ENCODE results near the gene AP2M1.

GRCh38 chr3:184200825-184201224, 26.2 kb downstream of the AP2M1 start:
- no peak for TF ChIP-seq CTCF (IDR thresholded peaks at IDR 0.05)
- no peak for TF ChIP-seq POLR2A (IDR thresholded peaks at IDR 0.05)
